ENCODE results near the gene DEFB131B. TPM values are rescaled to one million over a fixed set of nuclear protein-coding genes. Genes with fewer than 3 reads are reported as not detected.

DEFB131B gene
- total and polyA plus RNA-seq, 8 donors = not detected

DNA sequence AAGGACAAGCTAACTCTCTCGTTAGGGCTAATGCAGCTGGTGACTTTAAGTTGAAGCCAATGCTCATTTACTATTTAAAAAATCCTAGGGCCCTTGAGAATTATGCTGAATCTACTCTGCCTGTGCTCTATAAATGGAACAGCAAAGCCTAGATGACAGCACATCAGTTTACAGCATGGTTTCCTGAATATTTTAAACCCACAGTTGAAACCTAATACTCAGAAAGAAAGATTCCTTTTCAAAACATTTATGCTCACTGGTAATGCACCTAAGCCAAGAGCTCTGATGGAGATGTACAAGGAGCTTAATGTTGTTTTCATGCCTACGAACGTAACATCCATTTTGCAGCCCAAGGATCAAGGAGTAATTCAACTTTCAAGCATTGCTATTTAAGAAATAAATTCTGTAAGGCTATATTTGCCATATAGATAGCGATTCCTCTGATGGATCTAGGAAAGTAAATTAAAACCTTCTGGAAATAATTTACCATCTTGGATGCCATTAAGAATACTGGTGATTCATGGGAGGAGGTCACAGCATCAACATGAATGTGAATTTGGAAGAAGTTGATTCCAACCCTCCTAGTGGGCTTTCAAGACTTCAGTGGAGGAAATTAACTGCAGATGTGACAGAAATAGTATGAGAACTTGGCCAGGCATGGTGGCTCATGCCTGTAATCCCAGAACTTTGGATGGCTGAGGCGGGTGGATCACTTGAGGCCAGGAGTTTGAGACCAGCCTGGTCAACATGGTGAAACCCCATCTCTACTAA lies 35.7 kb downstream of the DEFB131B start:
- H3K4me3 ChIP-seq = no peak overlapping the region
- intact Hi-C loops (cut with DNase I; ENCODE audit: low total_unique reads) = no loop called here
- H3K4me1 ChIP-seq = no peaks in the 10 kb centered on the region
- H3K27ac ChIP-seq = no peak overlapping the region
- 75 to 91% (median 89%) methylated on average over 5 of the region's 5 CpGs for WGBS, 5 donors
- H3K36me3 ChIP-seq = peaks cover 21 to 84% (median 77%) of the 10 kb centered on the region in 4 donors
- DNase-seq = no peak
- H3K9me3 ChIP-seq = no peaks in the 10 kb centered on the region
- no peaks in the 10 kb centered on the region for H3K27me3 ChIP-seq
- TF ChIP-seq CTCF (IDR thresholded peaks at IDR 0.05) = no peak
- no peak for TF ChIP-seq POLR2AphosphoS5 (IDR thresholded peaks at IDR 0.05)
- no peak for TF ChIP-seq POLR2A (IDR thresholded peaks at IDR 0.05)
- no peak for TF ChIP-seq EP300 (IDR thresholded peaks at IDR 0.05)

DNA sequence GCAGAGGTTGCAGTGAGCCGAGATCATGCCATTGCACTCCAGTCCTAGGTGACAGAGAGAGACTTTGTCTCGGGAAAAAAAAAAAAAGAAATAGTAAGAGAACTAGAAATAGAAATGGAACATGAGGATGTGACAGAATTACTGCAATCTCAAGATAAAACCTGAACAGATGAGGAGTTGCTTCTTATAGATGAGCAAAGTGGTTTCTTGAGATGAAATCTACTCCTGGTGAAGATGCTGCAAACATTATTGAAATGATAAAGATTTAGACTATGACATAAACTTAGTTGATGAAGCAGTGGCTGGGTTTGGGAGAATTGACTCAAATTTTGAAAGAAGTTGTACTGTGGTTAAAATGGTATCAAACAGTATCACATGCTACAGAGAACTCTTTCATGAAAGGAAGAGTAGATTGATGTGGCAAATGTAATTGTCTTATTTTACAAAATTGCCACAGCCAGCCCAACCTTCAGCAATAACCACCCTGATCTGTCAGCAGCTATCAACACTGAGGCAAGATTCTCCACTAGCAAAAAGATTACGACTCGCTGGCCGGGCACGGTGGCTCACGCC lies 36.5 kb downstream of the DEFB131B start:
- Histone ChIP-seq H3K4me3 (no peak overlapping the region), H3K27ac (no peak overlapping the region), H3K27me3 (no peaks in the 10 kb centered on the region), H3K9me3 (no peaks in the 10 kb centered on the region), H3K36me3 (peaks cover 21 to 84% (median 77%) of the 10 kb centered on the region in 4 donors), H3K4me1 (no peaks in the 10 kb centered on the region)
- 84 to 98% (median 94%) methylated on average over 7 of the region's 7 CpGs for WGBS, 5 donors
- no peak for TF ChIP-seq POLR2A (IDR thresholded peaks at IDR 0.05)
- no peak for TF ChIP-seq CTCF (IDR thresholded peaks at IDR 0.05)
- TF ChIP-seq POLR2AphosphoS5 (IDR thresholded peaks at IDR 0.05) = no peak
- intact Hi-C loops (cut with DNase I; ENCODE audit: low total_unique reads) = no loop called here
- DNase-seq = no peak

- intact Hi-C loops (cut with DNase I; ENCODE audit: low total_unique reads) = no loop called here
- Histone ChIP-seq H3K4me3 (no peak overlapping the region), H3K36me3 (peaks cover 21 to 74% (median 73%) of the 10 kb centered on the region in 4 donors), H3K27ac (no peak overlapping the region), H3K4me1 (no peaks in the 10 kb centered on the region), H3K27me3 (no peaks in the 10 kb centered on the region), H3K9me3 (no peaks in the 10 kb centered on the region)
- TF ChIP-seq POLR2AphosphoS5 (IDR thresholded peaks at IDR 0.05) = no peak
- TF ChIP-seq POLR2A (IDR thresholded peaks at IDR 0.05) = no peak
- no peak for TF ChIP-seq EP300 (IDR thresholded peaks at IDR 0.05)
- no peak for TF ChIP-seq CTCF (IDR thresholded peaks at IDR 0.05)
- DNase-seq = no peak
- 90 to 94% (median 92%) methylated on average over 9 of the region's 9 CpGs for WGBS, 5 donors
Measured at GRCh38 chr11:71917646-71918140, 39.4 kb downstream of the DEFB131B start.

DNA sequence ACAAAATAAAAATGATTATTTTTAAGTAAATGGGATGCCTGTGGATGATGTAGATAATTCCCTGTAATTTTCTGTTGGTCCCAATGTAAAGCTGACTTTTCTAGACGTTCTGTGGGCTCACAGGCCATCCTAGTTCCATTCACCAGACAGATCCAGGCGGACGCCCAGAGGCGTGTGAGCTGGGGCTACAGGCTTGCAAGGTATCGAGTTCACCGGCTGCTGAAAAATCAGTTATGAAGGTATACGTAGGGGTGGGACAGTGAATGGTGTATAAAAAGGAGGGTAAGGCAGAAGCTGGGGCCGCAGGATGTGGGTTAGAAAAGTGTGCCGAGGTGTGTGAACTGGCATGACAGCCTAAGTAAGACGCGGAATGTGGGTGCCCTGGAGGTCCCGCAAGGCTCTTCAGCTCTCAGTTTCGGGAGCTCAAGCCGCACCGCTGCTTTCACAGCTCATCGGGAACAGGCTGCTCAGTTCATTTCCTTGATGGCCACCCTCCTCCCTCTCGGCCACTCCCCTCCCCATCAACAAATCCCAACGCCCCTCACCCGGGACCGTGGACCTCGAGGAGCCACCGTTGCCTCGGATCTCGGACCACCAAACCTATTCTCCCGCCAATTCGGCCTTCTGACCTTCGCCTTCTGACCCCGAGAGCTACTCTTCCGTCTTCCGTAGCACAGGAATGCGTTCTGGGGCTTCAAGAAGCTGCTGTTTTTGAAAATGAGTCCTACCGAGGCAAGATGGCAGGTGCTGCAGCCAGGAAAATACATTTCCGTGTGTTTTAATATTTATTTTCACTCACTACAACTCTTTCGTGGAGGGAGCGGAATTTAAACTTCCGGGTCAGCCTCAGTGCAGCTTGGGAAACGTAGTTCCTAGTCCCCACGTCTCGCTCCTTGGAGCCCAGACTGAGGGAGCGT lies 49.8 kb downstream of the DEFB131B start, which contains the start of gene XNDC1N:
XNDC1N (minus strand) TSS at position 775 of the 917 bp plus-strand sequence. CDS start 5,241 bp downstream, outside the sequence.
- 0 to 1% (median 1%) methylated on average over 40 of the region's 40 CpGs for WGBS, 5 donors
- no peak for TF ChIP-seq CTCF (IDR thresholded peaks at IDR 0.05)
- TF ChIP-seq POLR2AphosphoS5 (IDR thresholded peaks at IDR 0.05) = peak in 2 of 3 donors; percentile 14 to 15
- peak; percentile 77 to 97 for DNase-seq
- intact Hi-C loops (cut with DNase I; ENCODE audit: low total_unique reads) = no loop called here
- Histone ChIP-seq H3K4me3 (peak within 1 kb of the TSS; percentile 88 to 98 (median 93)), H3K36me3 (peaks cover 0 to 12% (median 10%) of the 10 kb centered on the region in 4 donors), H3K9me3 (no peaks in the 10 kb centered on the region), H3K4me1 (peaks cover 12 to 56% (median 42%) of the 10 kb centered on the region in 4 donors), H3K27me3 (no peaks in the 10 kb centered on the region), H3K27ac (peak within 1 kb of the TSS; percentile 75 to 93 (median 91))
